Measurements from ENCODE around the gene ESPNL.
A peak's percentile ranks its signal among the peaks of the same experiment; 100 is the strongest.
"Not testable (repeated sequence)": the region's sequence is repeated elsewhere in the genome, so short reads cannot be mapped to it uniquely, and the experiment has no call there.

ESPNL gene

DNA sequence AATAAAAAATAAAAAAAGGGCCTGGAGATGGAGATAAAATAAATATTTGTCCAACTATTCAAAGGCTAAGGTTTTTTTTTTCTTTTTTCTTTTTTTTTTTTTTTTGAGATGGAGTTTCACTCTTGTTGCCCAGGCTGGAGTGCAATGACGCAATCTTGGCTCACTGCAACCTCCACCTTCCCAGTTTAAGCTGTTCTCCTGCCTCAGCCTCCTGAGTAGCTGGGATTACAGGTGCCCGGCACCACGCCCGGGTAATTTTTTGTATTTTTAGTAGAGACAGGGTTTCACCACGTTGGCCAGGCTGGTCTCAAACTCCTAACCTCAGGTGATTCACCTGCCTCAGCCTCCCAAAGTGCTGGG, 70.9 kb downstream of the ESPNL start:
- DNase-seq: peak in 2 of 42 donors; percentile 3 to 11
- intact Hi-C loops (cut with DNase I): not testable (repeated sequence)

DNA sequence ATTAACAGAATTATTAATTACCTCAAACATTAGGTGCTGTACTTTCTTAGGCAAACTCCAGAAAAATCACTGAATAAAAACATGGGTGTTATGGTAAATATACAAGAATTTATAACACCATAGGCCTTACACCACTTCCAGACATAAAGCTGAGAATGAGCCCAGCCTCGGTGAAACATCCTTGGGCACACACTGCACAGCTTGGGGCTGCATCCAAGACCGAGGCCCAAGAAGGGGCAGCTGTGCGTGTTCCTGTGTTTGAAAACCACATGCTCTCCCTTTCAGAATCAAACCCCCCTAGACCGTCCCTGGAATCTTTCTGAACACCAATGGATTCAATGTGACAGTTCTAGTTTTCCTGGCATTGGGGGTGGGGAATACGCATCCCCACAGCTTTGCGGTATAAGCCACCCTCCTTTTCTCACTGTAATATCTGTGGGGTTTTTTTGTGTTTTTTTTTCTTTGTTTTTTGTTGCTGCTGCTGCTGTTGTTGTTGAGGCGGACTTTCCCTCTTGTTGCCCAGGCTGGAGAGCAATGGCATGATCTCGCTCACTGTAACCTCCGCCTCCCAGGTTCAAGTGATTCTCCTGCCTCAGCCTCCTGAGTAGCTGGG, 71.5 kb downstream of the ESPNL start:
- intact Hi-C loops (cut with DNase I): no loop called here
- DNase-seq: peak in 3 of 42 donors; percentile 8 to 29 (median 17)

DNA sequence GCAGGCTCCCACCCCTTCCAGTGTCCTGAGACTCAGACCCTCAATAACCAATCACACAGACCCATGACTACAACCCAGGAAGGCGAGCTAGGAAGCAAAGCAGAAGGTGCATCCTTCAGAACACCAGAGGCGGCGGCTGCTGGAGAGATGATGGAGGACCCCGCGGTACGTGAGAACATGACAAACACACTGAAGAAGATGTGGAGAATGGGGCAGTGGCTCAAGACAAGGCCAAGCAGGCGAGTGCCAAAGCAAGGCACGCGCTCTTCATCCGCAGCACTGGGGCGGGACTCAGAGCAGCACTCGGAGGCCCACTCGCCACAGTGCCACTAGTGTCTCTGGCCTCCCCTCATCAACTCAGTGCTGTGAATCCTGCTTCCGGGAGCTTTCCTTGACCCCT, 72.3 kb downstream of the ESPNL start:
- DNase-seq: peak in 2 of 42 donors; percentile 15 to 28
- intact Hi-C loops (cut with DNase I): no loop called here

DNA sequence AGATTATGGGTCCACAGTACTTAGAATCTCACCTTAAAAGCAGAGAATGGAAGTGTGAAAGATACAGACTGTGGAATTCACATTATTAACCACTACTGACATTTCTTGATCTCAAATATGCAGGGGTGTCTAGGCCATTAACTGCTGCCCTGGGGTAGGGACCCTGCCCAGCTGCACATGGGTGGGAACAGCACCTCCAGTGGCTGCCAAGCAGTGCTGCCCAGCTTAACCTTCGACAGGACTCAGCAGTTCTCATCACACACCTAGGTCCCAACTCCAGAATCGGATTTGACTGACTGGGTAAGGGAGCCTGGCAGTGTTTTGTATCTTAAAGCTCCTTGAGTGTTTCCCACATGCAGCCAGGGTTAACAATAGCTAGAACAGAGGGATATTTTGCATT, 73.6 kb downstream of the ESPNL start:
- intact Hi-C loops (cut with DNase I): no loop called here
- no peak for DNase-seq

DNA sequence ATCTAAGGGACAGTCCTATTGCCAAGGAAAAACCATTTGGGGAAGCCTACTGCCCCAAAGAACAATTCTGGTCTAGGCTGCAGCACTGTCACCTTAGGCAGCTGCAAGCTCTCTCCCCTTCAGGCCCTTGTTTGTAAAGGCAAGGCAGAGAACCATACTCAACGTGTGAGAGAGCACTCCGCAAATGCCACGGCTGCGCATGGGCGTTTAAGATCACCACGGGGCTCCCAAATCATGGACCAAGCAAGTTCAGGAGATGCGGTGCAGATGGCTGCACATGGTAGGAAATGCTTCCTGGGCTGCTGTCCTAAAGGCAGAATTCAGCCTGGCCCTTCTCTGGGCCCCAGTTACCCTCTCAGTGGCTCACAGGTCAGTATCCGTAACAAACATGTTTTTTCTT, 74.2 kb downstream of the ESPNL start:
- DNase-seq: no peak
- intact Hi-C loops (cut with DNase I): no loop called here

DNA sequence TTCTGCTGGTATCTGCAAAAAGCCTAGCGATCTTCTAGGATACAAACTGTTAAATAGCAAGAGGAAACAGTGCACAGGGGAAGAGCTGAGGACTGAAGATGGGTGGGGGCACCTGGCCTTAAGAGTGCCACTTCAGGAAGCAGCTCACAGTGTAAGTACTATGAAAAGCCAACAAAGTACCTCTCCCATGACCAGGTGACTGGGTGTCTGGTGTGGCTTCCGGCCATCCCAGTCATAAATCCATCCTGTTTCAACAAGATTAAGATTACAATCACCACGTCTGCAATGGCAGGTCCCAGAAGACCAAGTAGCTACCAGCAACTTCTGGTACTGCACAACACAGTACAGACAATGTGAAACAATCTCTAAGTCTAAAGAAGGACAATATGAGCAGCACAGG, 74.6 kb downstream of the ESPNL start:
- DNase-seq: no peak
- intact Hi-C loops (cut with DNase I): no loop called here

DNA sequence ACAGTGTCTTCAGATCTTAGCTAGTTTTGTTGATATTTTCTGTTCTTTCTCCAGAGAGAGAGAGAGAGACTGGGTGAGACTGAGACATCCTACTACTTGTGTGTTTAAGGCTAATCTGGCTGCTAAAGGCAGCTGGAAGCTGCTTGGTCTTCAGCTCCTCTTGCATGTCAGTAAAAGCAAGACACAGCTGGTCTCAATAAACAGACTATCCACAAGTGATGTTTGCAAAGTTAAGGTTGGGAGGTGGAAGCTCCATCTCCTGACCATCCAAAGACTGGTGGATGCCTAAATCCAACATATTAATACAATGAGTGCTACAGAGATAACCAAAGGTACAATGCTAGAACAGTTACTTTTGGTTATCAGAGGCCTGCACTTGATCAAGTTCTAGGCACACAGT, 76.5 kb downstream of the ESPNL start:
- DNase-seq: no peak
- intact Hi-C loops (cut with DNase I): no loop called here

DNA sequence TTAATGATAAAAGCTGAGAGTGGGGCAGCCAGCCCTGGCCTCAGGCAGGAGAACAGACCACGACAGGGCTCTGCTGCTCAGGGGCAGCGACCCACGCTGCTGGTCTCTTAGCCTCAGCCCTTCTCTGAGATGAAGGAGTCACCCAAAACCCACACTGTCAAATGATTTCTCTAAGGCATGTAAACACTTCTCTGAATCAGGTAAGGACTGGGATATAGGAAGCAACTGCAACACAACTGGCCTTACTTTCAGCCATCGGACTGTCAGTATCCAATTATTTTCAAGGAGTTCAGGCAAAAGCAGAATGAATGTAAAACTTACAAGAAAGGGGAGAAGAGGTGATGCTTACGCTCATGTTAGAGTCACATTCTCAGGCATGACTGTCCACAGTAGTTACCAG, 80.4 kb downstream of the ESPNL start:
- no peak for DNase-seq
- intact Hi-C loops (cut with DNase I): no loop called here

DNA sequence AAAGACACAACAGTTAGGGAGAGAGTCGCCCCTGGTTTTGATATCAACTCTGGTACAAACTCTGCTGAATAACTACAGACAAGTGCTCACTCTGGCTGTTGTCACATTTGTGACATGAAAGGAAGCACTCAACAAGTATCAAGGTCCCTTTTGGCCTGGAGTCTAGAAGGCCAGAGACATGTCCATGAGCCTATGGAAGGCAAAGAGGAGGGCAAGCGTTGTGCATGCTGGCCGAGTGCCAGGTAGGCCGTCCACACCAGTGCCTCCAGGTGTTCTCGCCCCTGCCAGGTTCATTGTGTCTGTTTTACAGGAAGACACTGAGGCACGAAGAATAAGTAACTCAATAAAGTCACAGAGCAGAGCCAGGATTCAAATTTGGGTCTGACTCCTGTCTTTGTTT, 82.2 kb downstream of the ESPNL start:
- no peak for DNase-seq
- intact Hi-C loops (cut with DNase I): no loop called here
